Activated B cell treated with CpG ODN at 0.5 μM for 24 hours (primary cell): Measurements from ENCODE around the gene EPHA4. TPM values are rescaled to one million over a fixed set of nuclear protein-coding genes. Genes with fewer than 3 reads are reported as not detected.

Experiments used
- ATAC-seq: fragments of 200-7000 bp; cut with Tn5 transposase; one replicate; pipeline ENCODE4 v1.10.0; 2021; ENCODE audit warnings: low read depth, mild to moderate bottlenecking, moderate library complexity
- CTCF ChIA-PET: fragments of 350-600 bp; sonication (Branson Sonifier 250); formaldehyde crosslinking; loops from one replicate; lab custom pipeline; 2021; ENCODE audit warnings: antibody characterized with exemption; lab: Charles Lee
- POLR2A ChIA-PET: fragments of 350-600 bp; sonication (Branson Sonifier 250); formaldehyde crosslinking; loops from one replicate; lab custom pipeline; 2021; ENCODE audit warnings: antibody characterized with exemption; lab: Charles Lee
- DNase-seq: peaks from one replicate; pipeline ENCODE4 v3.0.0; 2022
- H3K27ac Mint-ChIP-seq: one replicate; pipeline ENCODE4 v1.8.0; 2020; ENCODE audit warnings: mixed read lengths
- H3K27me3 Mint-ChIP-seq: one replicate; pipeline ENCODE4 v1.8.0; 2021; ENCODE audit warnings: mixed read lengths
- H3K36me3 Mint-ChIP-seq: one replicate; pipeline ENCODE4 v1.8.0; 2021; ENCODE audit warnings: low read depth, mixed read lengths
- H3K4me1 Mint-ChIP-seq: one replicate; pipeline ENCODE4 v1.8.0; 2021; ENCODE audit warnings: mixed read lengths
- H3K4me3 Mint-ChIP-seq: one replicate; pipeline ENCODE4 v1.8.0; 2020; ENCODE audit warnings: mild to moderate bottlenecking, mixed read lengths
- H3K9me3 Mint-ChIP-seq: one replicate; pipeline ENCODE4 v1.8.0; 2020; ENCODE audit warnings: mixed read lengths
- CTCF ChIP-seq: fragments of 200-600 bp; IDR thresholded peaks from one replicate; pipeline ENCODE4 v1.8.0; 2022; ENCODE audit warnings: antibody characterized with exemption, mild to moderate bottlenecking
- intact Hi-C: fragments of 100-400 bp; cut with micrococcal nuclease; formaldehyde crosslinking; loops from one replicate; pipeline ENCODE4 v1.15.1; 2024
- total RNA-seq: library from RNA; stranded (reverse); gene quantifications from 2 replicates; pipeline ENCODE4 v1.2.3, GENCODE V29; 2022

Gene EPHA4
- total RNA-seq, 1 donor from 2014 or later, result 26.4 TPM

- Mint-ChIP-seq H3K27ac (no peak overlapping the region), H3K4me3 (no peak overlapping the region), H3K4me1 (no peaks in the 10 kb centered on the region), H3K36me3 (peaks cover 46% of the 10 kb centered on the region), H3K9me3 (no peaks in the 10 kb centered on the region), H3K27me3 (no peaks in the 10 kb centered on the region)
- POLR2A ChIA-PET, result no interaction called here
- TF ChIP-seq CTCF, result no peak
- CTCF ChIA-PET, result no interaction called here
- ATAC-seq (no peak), DNase-seq (no peak)
- intact Hi-C loops, result no loop called here
These were observed 140.6 kb downstream of the EPHA4 start for GRCh38 chr2:221431477-221431876.

- H3K4me1 Mint-ChIP-seq, result no peaks in the 10 kb centered on the region
These were observed 142.2 kb downstream of the EPHA4 start for GRCh38 chr2:221429741-221430491.

GRCh38 chr2:221428896-221429295 is 143.2 kb downstream of the EPHA4 start:
- no peaks in the 10 kb centered on the region for H3K9me3 Mint-ChIP-seq
- ATAC-seq (no peak), DNase-seq (no peak)
- H3K27ac Mint-ChIP-seq, result no peak overlapping the region
- no peaks in the 10 kb centered on the region for H3K27me3 Mint-ChIP-seq
- no peak overlapping the region for H3K4me3 Mint-ChIP-seq
- H3K4me1 Mint-ChIP-seq, result no peaks in the 10 kb centered on the region
- TF ChIP-seq CTCF, result no peak
- ChIA-PET POLR2A (no interaction called here), CTCF (no interaction called here)
- peaks cover 53% of the 10 kb centered on the region for H3K36me3 Mint-ChIP-seq
- intact Hi-C loops, result no loop called here

More at GRCh38 chr2:221429741-221430491, 142.2 kb downstream of the EPHA4 start:
- no peak for TF ChIP-seq CTCF
- Mint-ChIP-seq H3K4me3 (no peak overlapping the region), H3K9me3 (no peaks in the 10 kb centered on the region), H3K27me3 (no peaks in the 10 kb centered on the region), H3K27ac (no peak overlapping the region), H3K36me3 (peaks cover 54% of the 10 kb centered on the region)
- POLR2A ChIA-PET, result no interaction called here
- DNase-seq (no peak), ATAC-seq (no peak)
- CTCF ChIA-PET, result no interaction called here
- intact Hi-C loops, result no loop called here

GRCh38 chr2:221426929-221427328 is 145.2 kb downstream of the EPHA4 start:
- intact Hi-C loops, result no loop called here
- H3K27ac Mint-ChIP-seq, result no peak overlapping the region
- H3K4me1 Mint-ChIP-seq, result no peaks in the 10 kb centered on the region
- no peak for DNase-seq
- ChIA-PET CTCF (no interaction called here), POLR2A (no interaction called here)
- no peak overlapping the region for H3K4me3 Mint-ChIP-seq
- H3K9me3 Mint-ChIP-seq, result peaks cover 3% of the 10 kb centered on the region
- TF ChIP-seq CTCF, result no peak
- H3K36me3 Mint-ChIP-seq, result peaks cover 45% of the 10 kb centered on the region
- ATAC-seq, result no peak
- H3K27me3 Mint-ChIP-seq, result no peaks in the 10 kb centered on the region

GRCh38 chr2:221425891-221426290 is 146.2 kb downstream of the EPHA4 start:
- no peak for TF ChIP-seq CTCF
- no peak overlapping the region for H3K27ac Mint-ChIP-seq
- peaks cover 38% of the 10 kb centered on the region for H3K36me3 Mint-ChIP-seq
- ATAC-seq (no peak), DNase-seq (no peak)
- peaks cover 8% of the 10 kb centered on the region for H3K4me1 Mint-ChIP-seq
- ChIA-PET CTCF (no interaction called here), POLR2A (no interaction called here)
- no peaks in the 10 kb centered on the region for H3K27me3 Mint-ChIP-seq
- no peak overlapping the region for H3K4me3 Mint-ChIP-seq
- H3K9me3 Mint-ChIP-seq, result peaks cover 3% of the 10 kb centered on the region
- intact Hi-C loops, result no loop called here
